AG09319 (cell line): Measurements from ENCODE around the gene IL2RA.

Experiments used
- DNase-seq: peaks from one replicate; pipeline ENCODE4 v3.0.0-alpha.2; 2010; ENCODE audit warnings: low read depth; ENCODE audit errors: extremely low read depth
- CTCF ChIP-seq: IDR thresholded peaks from 2 replicates; pipeline ENCODE4 v1.5.1; 2011; ENCODE audit warnings: low read depth, mild to moderate bottlenecking, inconsistent platforms, low read length, moderate library complexity

IL2RA gene

GRCh38 chr10:6091630-6092029 is 29.5 kb upstream of the IL2RA start:
- DNase-seq: no peak
- TF ChIP-seq CTCF: no peak

GRCh38 chr10:6089334-6090219 is 27.4 kb upstream of the IL2RA start:
- DNase-seq: no peak
- no peak for TF ChIP-seq CTCF

GRCh38 chr10:6088721-6089333 is 26.7 kb upstream of the IL2RA start, which contains the start of gene RBM17:
RBM17 (plus strand) TSS chr10:6089034; CDS start chr10:6097066, 8,032 bp downstream.
- TF ChIP-seq CTCF: peak; percentile 96
- DNase-seq: peak; percentile 94

GRCh38 chr10:6086375-6087233 is 24.4 kb upstream of the IL2RA start:
- peak; percentile 64 for DNase-seq
- peak; percentile 95 for TF ChIP-seq CTCF

GRCh38 chr10:6083523-6084475 is 21.6 kb upstream of the IL2RA start:
- no peak for TF ChIP-seq CTCF
- DNase-seq: no peak

- no peak for DNase-seq
- TF ChIP-seq CTCF: no peak
Observed at GRCh38 chr10:6082496-6083395, 20.6 kb upstream of the IL2RA start.
